PC-3 (cell line): ENCODE results near the gene E2F3.

Experiments
- EZH2 ChIP-seq: fragments of 300-600 bp; sonication (generic); IDR thresholded peaks from one replicate; pipeline ENCODE4 v1.6.1; 2017; ENCODE audit warnings: antibody characterized with exemption, mild to moderate bottlenecking, low read length; ENCODE audit not compliant: unreplicated experiment
- TF ChIP-seq, protein P1 (sequence below): fragments of 300-600 bp; sonication (generic); conservative IDR thresholded peaks from 2 replicates; pipeline ENCODE4 v1.5.1; 2017; ENCODE audit warnings: antibody characterized with exemption, low read depth, mild to moderate bottlenecking, low read length

DNA sequence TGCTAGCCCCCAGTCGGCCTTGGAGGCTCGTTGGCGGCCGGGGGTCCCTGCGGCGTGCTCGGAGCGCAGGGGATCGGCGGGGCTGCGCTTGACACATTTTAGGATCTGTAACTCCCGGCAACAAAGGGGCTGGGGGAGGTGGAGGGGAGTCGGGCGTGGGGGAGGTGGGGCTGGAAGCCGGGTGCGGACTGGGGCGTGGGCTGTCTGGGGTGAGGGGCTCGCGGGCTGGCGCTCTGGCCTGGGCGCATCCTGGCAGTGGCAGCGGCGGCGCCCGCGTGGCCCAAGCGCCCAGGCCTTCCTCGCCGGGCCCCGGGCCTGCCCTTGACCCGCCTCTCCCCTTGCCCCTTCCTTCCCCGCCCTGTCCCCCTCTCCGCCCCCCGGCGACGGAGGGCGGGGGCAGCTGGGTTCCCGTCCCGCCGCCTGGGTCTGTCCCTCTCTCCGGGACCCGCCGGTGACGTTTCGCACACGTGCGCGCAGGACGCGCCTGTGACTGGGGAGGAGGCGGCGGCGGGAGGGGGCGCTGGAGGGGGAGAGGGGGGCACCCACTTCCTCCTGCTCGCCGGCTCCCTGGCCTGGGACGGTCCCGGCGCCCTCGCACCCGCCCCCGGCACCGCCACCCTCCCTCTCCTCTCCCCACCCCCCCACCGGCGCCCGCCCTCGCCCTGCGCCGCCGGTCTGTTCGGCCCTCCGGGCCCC lies 1.5 kb downstream of the E2F3 start:
- no peak for TF ChIP-seq EZH2
- TF ChIP-seq, protein P1, sequence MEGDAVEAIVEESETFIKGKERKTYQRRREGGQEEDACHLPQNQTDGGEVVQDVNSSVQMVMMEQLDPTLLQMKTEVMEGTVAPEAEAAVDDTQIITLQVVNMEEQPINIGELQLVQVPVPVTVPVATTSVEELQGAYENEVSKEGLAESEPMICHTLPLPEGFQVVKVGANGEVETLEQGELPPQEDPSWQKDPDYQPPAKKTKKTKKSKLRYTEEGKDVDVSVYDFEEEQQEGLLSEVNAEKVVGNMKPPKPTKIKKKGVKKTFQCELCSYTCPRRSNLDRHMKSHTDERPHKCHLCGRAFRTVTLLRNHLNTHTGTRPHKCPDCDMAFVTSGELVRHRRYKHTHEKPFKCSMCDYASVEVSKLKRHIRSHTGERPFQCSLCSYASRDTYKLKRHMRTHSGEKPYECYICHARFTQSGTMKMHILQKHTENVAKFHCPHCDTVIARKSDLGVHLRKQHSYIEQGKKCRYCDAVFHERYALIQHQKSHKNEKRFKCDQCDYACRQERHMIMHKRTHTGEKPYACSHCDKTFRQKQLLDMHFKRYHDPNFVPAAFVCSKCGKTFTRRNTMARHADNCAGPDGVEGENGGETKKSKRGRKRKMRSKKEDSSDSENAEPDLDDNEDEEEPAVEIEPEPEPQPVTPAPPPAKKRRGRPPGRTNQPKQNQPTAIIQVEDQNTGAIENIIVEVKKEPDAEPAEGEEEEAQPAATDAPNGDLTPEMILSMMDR = no peak
